HepG2 (cell line): ENCODE measurements around the gene YWHAB. TPM values are rescaled to one million over a fixed set of nuclear protein-coding genes. Genes with fewer than 3 reads are reported as not detected.

Experiments used
- HES4 ChIP-seq: sonication (generic); formaldehyde crosslinking; IDR thresholded peaks from 2 replicates; pipeline ENCODE4 v1.9.0; 2021; ENCODE audit warnings: mild to moderate bottlenecking, missing genetic modification reagents, borderline replicate concordance
- HOXA9 ChIP-seq: sonication (generic); formaldehyde crosslinking; IDR thresholded peaks from 2 replicates; pipeline ENCODE4 v1.8.1; 2022; ENCODE audit warnings: missing genetic modification reagents, mild to moderate bottlenecking, moderate library complexity, borderline replicate concordance
- JUND ChIP-seq: sonication (generic); formaldehyde crosslinking; IDR thresholded peaks from 2 replicates; pipeline ENCODE4 v1.8.0; 2022; ENCODE audit warnings: mild to moderate bottlenecking, missing genetic modification reagents
- RNF219 ChIP-seq: sonication (generic); formaldehyde crosslinking; IDR thresholded peaks from 2 replicates; pipeline ENCODE4 v1.5.0; 2020; ENCODE audit warnings: mild to moderate bottlenecking, missing genetic modification reagents
- SAFB2 ChIP-seq: sonication (generic); formaldehyde crosslinking; IDR thresholded peaks from 2 replicates; pipeline ENCODE4 v1.5.1; 2020; ENCODE audit warnings: missing genetic modification reagents, low read depth, mild to moderate bottlenecking, borderline replicate concordance
- SATB2 ChIP-seq: sonication (generic); formaldehyde crosslinking; IDR thresholded peaks from 2 replicates; pipeline ENCODE4 v1.5.0; 2020; ENCODE audit warnings: missing genetic modification reagents
- THAP9 ChIP-seq: sonication (generic); formaldehyde crosslinking; IDR thresholded peaks from 2 replicates; pipeline ENCODE4; 2020; ENCODE audit warnings: missing genetic modification reagents, mild to moderate bottlenecking, borderline replicate concordance
- ZBTB40 ChIP-seq, 2 experiments: fragments of 450-650 bp in 1 of 2; sonication (generic) in 1 of 2; formaldehyde crosslinking in 1 of 2; IDR thresholded peaks; 2 replicates each; pipeline versions ENCODE4 v1.6.1 to v1.8.0; 2016 to 2022; ENCODE audit warnings: antibody characterized with exemption in 1 of 2, mild to moderate bottlenecking in 1 of 2, missing genetic modification reagents in 1 of 2
- ZBTB43 ChIP-seq: sonication (generic); formaldehyde crosslinking; conservative IDR thresholded peaks from 2 replicates; pipeline ENCODE4 v1.4.0; 2020; ENCODE audit warnings: missing genetic modification reagents
- ZKSCAN1 ChIP-seq: fragments of 150-350 bp; IDR thresholded peaks from 2 replicates; pipeline ENCODE4 v1.6.1; 2014; ENCODE audit warnings: low read length
- ZNF230 ChIP-seq: sonication (generic); formaldehyde crosslinking; IDR thresholded peaks from 2 replicates; pipeline ENCODE4 v1.4.0; 2020; ENCODE audit warnings: mild to moderate bottlenecking, missing genetic modification reagents
- ZNF891 ChIP-seq: sonication (generic); formaldehyde crosslinking; IDR thresholded peaks from 2 replicates; pipeline ENCODE4 v1.5.0; 2020; ENCODE audit warnings: mild to moderate bottlenecking, missing genetic modification reagents
- polyA plus RNA-seq, 8 experiments: library from polyadenylated mRNA; depleted of rRNA in 3 of 8; stranded (reverse) in 7 of 8; unstranded in 1 of 8; fragments of >200 nt; fragmentation: Illumina TruSeq in 4 of 8; extraction: Trizol in 4 of 8; gene quantifications; 2 replicates each; pipeline versions ENCODE4 v1.2.1 to v1.2.3, GENCODE V29; 2011 to 2016; ENCODE audit warnings: low read depth in 4 of 8, missing spikeins in 1 of 8, mixed read lengths in 1 of 8; ENCODE audit not compliant: insufficient read depth in 1 of 8
- total RNA-seq, 5 experiments: library from RNA; depleted of rRNA; stranded (reverse); fragments of >200 nt; fragmentation: Illumina TruSeq; extraction: Trizol; gene quantifications; 2 replicates each; pipeline ENCODE4 v1.2.3, GENCODE V29; 2016; ENCODE audit warnings: low read depth in 1 of 5

Gene YWHAB
- total and polyA plus RNA-seq, 2 of the 13 experiments (the other 11 are each of a cell fraction or from before 2014, with no cell fraction given) = 77.2 to 121 TPM

- TF ChIP-seq ZNF230 (CRISPR knock-in tag) (no peak), ZKSCAN1 (no peak), SATB2 (no peak), ZBTB43 (peak; percentile 77), SAFB2 (peak; percentile 93; the same call in 1 of the 2 replicates), HOXA9 (no peak), THAP9 (CRISPR knock-in tag) (peak; percentile 56; the same call in 1 of the 2 replicates), JUND (no peak), ZNF891 (CRISPR knock-in tag) (peak; percentile 41; the same call in 1 of the 2 replicates), ZBTB40 (IDR thresholded peaks at IDR 0.05) (no peak), ZBTB40 (CRISPR knock-in tag; IDR thresholded peaks at IDR 0.05) (no peak), HES4 (CRISPR knock-in tag) (no peak), RNF219 (CRISPR knock-in tag) (no peak)
These were observed 25.9 kb downstream of the YWHAB start (continued) for GRCh38 chr20:44911264-44911921.
